K562 (cell line): ENCODE data around the gene APELA. TPM values are rescaled to one million over a fixed set of nuclear protein-coding genes. Genes with fewer than 3 reads are reported as not detected.

Experiments
- ATAC-seq: fragments of 200-7000 bp; cut with Tn5 transposase; 3 replicates; pipeline ENCODE4 v1.9.1; 2020; ENCODE audit warnings: moderate library complexity
- BruUV-seq: library from RNA; stranded (reverse); fragments of 400-500 nt; replicated peaks from 2 replicates; lab custom pipeline; 2021; lab: Mats Ljungman, UMichigan
- CTCF ChIA-PET: fragments of 300-600 bp; formaldehyde crosslinking; extraction: SDS; loops from one replicate; lab custom pipeline; 2021; ENCODE audit warnings: low intra/inter-chr PET ratio; lab: Yijun Ruan, JAX
- POLR2A ChIA-PET: fragments of 300-600, 350-650 bp; sonication (Branson Sonifier 250); formaldehyde crosslinking; extraction: SDS; loops from one replicate; lab custom pipeline; 2021; ENCODE audit warnings: antibody characterized with exemption, inconsistent platforms; lab: Yijun Ruan, JAX
- DNase-seq, 4 experiments: peaks; one replicate each; pipeline versions ENCODE4 v3.0.0 to v3.0.0-alpha.2; 2011 to 2018; ENCODE audit warnings: low spot score in 3 of 4, mixed read lengths in 3 of 4; ENCODE audit errors: extremely low read depth in 1 of 4
- FAIRE-seq: peaks from 2 replicates; lab custom pipeline; 2011; peaks lifted over from hg19 to GRCh38; lab: Jason Lieb, UNC
- H2AFZ ChIP-seq: 2 replicates; pipeline ENCODE4 v1.6.0; 2011; ENCODE audit warnings: low read depth, low read length, control low read depth, inconsistent platforms
- H3K27ac ChIP-seq: fragments of 200-600 bp; 3 replicates; pipeline ENCODE4 v1.8.0; 2011; ENCODE audit warnings: low read depth, mild to moderate bottlenecking, control low read depth, inconsistent platforms, low read length, moderate library complexity, mixed read lengths; ENCODE audit errors: extremely low read depth
- H3K27me3 ChIP-seq, 2 experiments: fragments of 300-600 bp in 1 of 2; 2 replicates in 1 of 2; 3 replicates in 1 of 2; pipeline versions ENCODE4 v1.6.0 to v1.8.0; 2011; ENCODE audit warnings: inconsistent platforms in 2 of 2, low read length in 2 of 2, mild to moderate bottlenecking in 1 of 2, mixed read lengths in 1 of 2, moderate library complexity in 1 of 2; ENCODE audit not compliant: control insufficient read depth in 2 of 2, insufficient read depth in 2 of 2
- H3K36me3 ChIP-seq: fragments of 300-600 bp; 3 replicates; pipeline ENCODE4 v1.8.0; 2011; ENCODE audit warnings: mild to moderate bottlenecking, low read length, inconsistent platforms; ENCODE audit not compliant: control insufficient read depth, insufficient read depth
- H3K4me1 ChIP-seq, 2 experiments: fragments of 200-600 bp in 1 of 2; replicated peaks in 1 of 2; 2 replicates in 1 of 2; 3 replicates in 1 of 2; pipeline versions ENCODE4 v1.5.1 to v1.8.0; 2011; ENCODE audit warnings: inconsistent platforms in 2 of 2, low read length in 2 of 2, mild to moderate bottlenecking in 1 of 2, mixed read lengths in 1 of 2, moderate library complexity in 1 of 2; ENCODE audit not compliant: control insufficient read depth in 2 of 2, insufficient read depth in 2 of 2
- H3K4me2 ChIP-seq: 2 replicates; pipeline ENCODE4 v1.6.1; 2011; ENCODE audit warnings: low read length, control low read depth, inconsistent platforms, mixed read lengths; ENCODE audit not compliant: insufficient read depth
- H3K4me3 ChIP-seq: fragments of 200-600 bp; sonication (generic), shearing (Covaris generic); 2 replicates; pipeline ENCODE4 v1.5.1; 2016; ENCODE audit warnings: control low read depth, inconsistent platforms
- H3K79me2 ChIP-seq: fragments of 200-600 bp; 3 replicates; pipeline ENCODE4 v1.8.0; 2011; ENCODE audit warnings: low read length, inconsistent platforms; ENCODE audit not compliant: control insufficient read depth, insufficient read depth
- H3K9ac ChIP-seq, 2 experiments: 2 replicates each; pipeline versions ENCODE4 v1.6.0 to v1.6.1; 2011; ENCODE audit warnings: low read depth in 2 of 2, low read length in 2 of 2, control low read depth in 1 of 2, inconsistent platforms in 1 of 2, mild to moderate bottlenecking in 1 of 2, mixed read lengths in 1 of 2; ENCODE audit not compliant: insufficient read depth in 1 of 2
- H3K9me1 ChIP-seq: one replicate; pipeline ENCODE4 v1.6.0; 2011; ENCODE audit warnings: inconsistent platforms, mild to moderate bottlenecking, low read length, moderate library complexity; ENCODE audit not compliant: control insufficient read depth, insufficient read depth
- H3K9me3 ChIP-seq: replicated peaks from 2 replicates; pipeline ENCODE4 v1.5.1; 2011; ENCODE audit warnings: low read depth, low read length, inconsistent platforms; ENCODE audit not compliant: control insufficient read depth, insufficient read depth
- H4K20me1 ChIP-seq: replicated peaks from 2 replicates; pipeline ENCODE4 v1.6.1; 2011; ENCODE audit warnings: low read length, inconsistent platforms, mixed read lengths; ENCODE audit not compliant: control insufficient read depth, insufficient read depth
- BCOR ChIP-seq: fragments of 450-650 bp; IDR thresholded peaks from 2 replicates; pipeline ENCODE4 v1.6.1; 2016
- NCOA1 ChIP-seq: fragments of 450-650 bp; IDR thresholded peaks from 2 replicates; pipeline ENCODE4 v1.6.1; 2016; ENCODE audit warnings: low read depth
- NFXL1 ChIP-seq: fragments of 450-650 bp; formaldehyde crosslinking; IDR thresholded peaks from 2 replicates; pipeline ENCODE4 v1.4.0; 2021; ENCODE audit warnings: mild to moderate bottlenecking
- SMC3 ChIP-seq: conservative IDR thresholded peaks from 2 replicates; pipeline ENCODE4 v1.6.1; 2011; ENCODE audit warnings: low read depth, low read length, improper control_type of control experiment; ENCODE audit not compliant: insufficient read depth
- ZC3H8 ChIP-seq: fragments of 450-650 bp; IDR thresholded peaks from 2 replicates; pipeline ENCODE4 v1.6.1; 2017
- ZSCAN32 ChIP-seq: fragments of 450-650 bp; formaldehyde crosslinking; IDR thresholded peaks from 2 replicates; pipeline ENCODE4 v1.4.0; 2020; ENCODE audit warnings: mild to moderate bottlenecking, moderate library complexity
- WGBS: fragments of 100-300 bp; shearing (Covaris generic); methylation state at CpG from one replicate; pipeline ENCODE4 v1.1.6; 2016; ENCODE audit warnings: low coverage, mixed read lengths; ENCODE audit not compliant: insufficient coverage; ENCODE audit errors: missing lambda C conversion rate; 5-methylcytosine and 5-hydroxymethylcytosine counted together
- in situ Hi-C: fragments of 300-500 bp; cut with MboI; formaldehyde crosslinking; loops from 4 replicates; pipeline ENCODE4 v1.15.0; 2018; ENCODE audit warnings: inconsistent platforms, mixed read lengths
- intact Hi-C: fragments of 100-400 bp; cut with micrococcal nuclease; formaldehyde crosslinking; loops from 2 replicates; pipeline ENCODE4 v1.14.2; 2022
- polyA plus RNA-seq, 8 experiments: library from polyadenylated mRNA; depleted of rRNA in 4 of 8; stranded (reverse) in 5 of 8; unstranded in 3 of 8; fragments of >200 nt; fragmentation: Nextera tagmentation in 2 of 8; fragmentation: Illumina TruSeq in 1 of 8; extraction: Ambion mirVana in 2 of 8; extraction: Trizol in 1 of 8; gene quantifications; 2 replicates each; pipeline versions ENCODE4 v1.2.1 to v1.2.3, GENCODE V29; 2011 to 2014; ENCODE audit warnings: inconsistent platforms in 1 of 8, missing spikeins in 1 of 8
- total RNA-seq, 7 experiments: library from RNA; depleted of rRNA in 6 of 7; stranded (reverse); fragments of >200 nt in 6 of 7; fragmentation: Illumina TruSeq in 2 of 7; extraction: Trizol in 2 of 7; gene quantifications; 2 replicates each; pipeline versions ENCODE4 v1.2.1 to v1.2.3, GENCODE V29; 2011 to 2021; ENCODE audit warnings: low replicate concordance in 1 of 7
- TF ChIP-seq, protein P1 (sequence below), 2 experiments: fragments of 200-800 bp in 1 of 2; sonication (Bioruptor generic) in 1 of 2; sonication (generic) in 1 of 2; formaldehyde crosslinking in 1 of 2; IDR thresholded peaks in 1 of 2; conservative IDR thresholded peaks in 1 of 2; 2 replicates each; pipeline versions ENCODE4 v1.5.0 to v1.6.1; 2016 to 2020; ENCODE audit warnings: missing compliant biosample characterization in 1 of 2, missing genetic modification characterization in 1 of 2, missing genetic modification reagents in 1 of 2
- TF ChIP-seq, protein P2 (sequence below): fragments of 450-650 bp; IDR thresholded peaks from 2 replicates; pipeline ENCODE4 v1.6.1; 2016; ENCODE audit warnings: mild to moderate bottlenecking, moderate library complexity

The APELA gene
- total and polyA plus RNA-seq, 9 of the 15 experiments (the other 6 are each of a cell fraction or from before 2014, with no cell fraction given), result not detected

DNA sequence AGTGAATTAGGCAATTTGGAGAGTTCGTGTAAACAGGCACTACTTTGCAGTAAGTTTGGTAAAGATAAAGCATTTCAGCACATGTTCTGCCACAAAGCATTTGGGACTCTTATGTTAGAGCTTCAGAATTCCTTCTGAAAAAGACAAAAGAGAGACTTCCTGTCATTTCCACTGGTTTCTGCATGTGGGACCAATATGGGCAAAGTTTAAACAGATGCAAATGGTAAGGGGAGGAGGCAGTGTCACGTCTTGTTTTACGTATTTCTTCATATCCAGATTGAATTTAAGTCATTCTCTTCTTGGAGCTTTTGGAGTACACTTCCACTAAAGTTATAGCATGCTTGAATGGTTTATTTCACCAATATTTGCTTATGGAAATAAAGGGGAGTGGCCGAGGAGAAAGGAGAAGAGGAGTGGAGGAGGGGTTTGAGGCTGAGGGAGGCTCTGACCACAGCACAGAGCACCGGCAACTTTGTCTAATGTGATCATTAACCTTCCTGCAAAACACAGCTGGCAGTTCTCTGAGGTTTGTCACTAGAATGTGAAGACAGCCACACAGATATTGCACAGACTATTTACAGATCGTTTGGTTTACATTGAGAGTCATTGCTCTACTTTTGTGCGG lies at the start of gene APELA (continued):
- TF ChIP-seq, protein P1, sequence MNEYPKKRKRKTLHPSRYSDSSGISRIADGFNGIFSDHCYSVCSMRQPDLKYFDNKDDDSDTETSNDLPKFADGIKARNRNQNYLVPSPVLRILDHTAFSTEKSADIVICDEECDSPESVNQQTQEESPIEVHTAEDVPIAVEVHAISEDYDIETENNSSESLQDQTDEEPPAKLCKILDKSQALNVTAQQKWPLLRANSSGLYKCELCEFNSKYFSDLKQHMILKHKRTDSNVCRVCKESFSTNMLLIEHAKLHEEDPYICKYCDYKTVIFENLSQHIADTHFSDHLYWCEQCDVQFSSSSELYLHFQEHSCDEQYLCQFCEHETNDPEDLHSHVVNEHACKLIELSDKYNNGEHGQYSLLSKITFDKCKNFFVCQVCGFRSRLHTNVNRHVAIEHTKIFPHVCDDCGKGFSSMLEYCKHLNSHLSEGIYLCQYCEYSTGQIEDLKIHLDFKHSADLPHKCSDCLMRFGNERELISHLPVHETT (CRISPR knock-in tag; conservative IDR thresholded peaks at IDR 0.05 in 1 of 2, IDR thresholded peaks at IDR 0.05 in 1 of 2), result no peak

DNA sequence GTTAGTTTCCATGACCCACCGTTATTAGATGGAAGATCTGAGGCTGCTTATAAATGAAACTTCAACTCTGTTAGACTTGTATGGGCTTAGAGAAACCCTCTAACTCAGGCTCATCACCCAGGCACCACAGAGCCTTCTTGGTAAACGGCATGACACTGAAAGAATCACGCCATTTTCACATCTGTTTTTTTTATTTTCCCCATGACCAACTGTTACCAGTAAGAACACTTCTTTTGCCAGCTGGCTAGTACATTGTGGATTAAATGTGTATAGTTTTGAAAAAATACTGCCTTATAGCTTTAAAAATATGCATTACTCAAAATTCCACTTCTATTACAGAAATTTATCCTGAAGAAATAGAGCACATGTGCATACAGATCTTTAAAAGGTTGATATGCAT lies 48.0 kb upstream of the APELA start:
- no peak overlapping the region for H3K4me2 ChIP-seq
- BruUV-seq, result no TSS peak
- FAIRE-seq (no peak), ATAC-seq (no peak), DNase-seq (no peak)
- WGBS, result 2% methylated on average over 3 of the region's 3 CpGs
- no peaks in the 10 kb centered on the region for H3K27me3 ChIP-seq
- in situ Hi-C loops, result no loop called here
- H3K9ac ChIP-seq, result no peak overlapping the region
- intact Hi-C loops, result no loop called here
- H2AFZ ChIP-seq, result no peak overlapping the region
- H3K9me1 ChIP-seq, result no peaks in the 10 kb centered on the region
- no peak overlapping the region for H3K27ac ChIP-seq
- ChIA-PET CTCF (no interaction called here), POLR2A (interaction anchor here (0.6 kb wide), 1 partner anchor 30 kb away, joined by 3 read pairs; no protein-coding TSS in a partner anchor)
- H3K4me3 ChIP-seq, result no peak overlapping the region
- H3K4me1 ChIP-seq, result no peaks in the 10 kb centered on the region
- H3K9me3 ChIP-seq, result no peaks in the 10 kb centered on the region
- H3K79me2 ChIP-seq, result no peaks in the 10 kb centered on the region
- no peaks in the 10 kb centered on the region for H3K36me3 ChIP-seq
- no peaks in the 10 kb centered on the region for H4K20me1 ChIP-seq
- TF ChIP-seq NCOA1, result no peak
- TF ChIP-seq, protein P2, sequence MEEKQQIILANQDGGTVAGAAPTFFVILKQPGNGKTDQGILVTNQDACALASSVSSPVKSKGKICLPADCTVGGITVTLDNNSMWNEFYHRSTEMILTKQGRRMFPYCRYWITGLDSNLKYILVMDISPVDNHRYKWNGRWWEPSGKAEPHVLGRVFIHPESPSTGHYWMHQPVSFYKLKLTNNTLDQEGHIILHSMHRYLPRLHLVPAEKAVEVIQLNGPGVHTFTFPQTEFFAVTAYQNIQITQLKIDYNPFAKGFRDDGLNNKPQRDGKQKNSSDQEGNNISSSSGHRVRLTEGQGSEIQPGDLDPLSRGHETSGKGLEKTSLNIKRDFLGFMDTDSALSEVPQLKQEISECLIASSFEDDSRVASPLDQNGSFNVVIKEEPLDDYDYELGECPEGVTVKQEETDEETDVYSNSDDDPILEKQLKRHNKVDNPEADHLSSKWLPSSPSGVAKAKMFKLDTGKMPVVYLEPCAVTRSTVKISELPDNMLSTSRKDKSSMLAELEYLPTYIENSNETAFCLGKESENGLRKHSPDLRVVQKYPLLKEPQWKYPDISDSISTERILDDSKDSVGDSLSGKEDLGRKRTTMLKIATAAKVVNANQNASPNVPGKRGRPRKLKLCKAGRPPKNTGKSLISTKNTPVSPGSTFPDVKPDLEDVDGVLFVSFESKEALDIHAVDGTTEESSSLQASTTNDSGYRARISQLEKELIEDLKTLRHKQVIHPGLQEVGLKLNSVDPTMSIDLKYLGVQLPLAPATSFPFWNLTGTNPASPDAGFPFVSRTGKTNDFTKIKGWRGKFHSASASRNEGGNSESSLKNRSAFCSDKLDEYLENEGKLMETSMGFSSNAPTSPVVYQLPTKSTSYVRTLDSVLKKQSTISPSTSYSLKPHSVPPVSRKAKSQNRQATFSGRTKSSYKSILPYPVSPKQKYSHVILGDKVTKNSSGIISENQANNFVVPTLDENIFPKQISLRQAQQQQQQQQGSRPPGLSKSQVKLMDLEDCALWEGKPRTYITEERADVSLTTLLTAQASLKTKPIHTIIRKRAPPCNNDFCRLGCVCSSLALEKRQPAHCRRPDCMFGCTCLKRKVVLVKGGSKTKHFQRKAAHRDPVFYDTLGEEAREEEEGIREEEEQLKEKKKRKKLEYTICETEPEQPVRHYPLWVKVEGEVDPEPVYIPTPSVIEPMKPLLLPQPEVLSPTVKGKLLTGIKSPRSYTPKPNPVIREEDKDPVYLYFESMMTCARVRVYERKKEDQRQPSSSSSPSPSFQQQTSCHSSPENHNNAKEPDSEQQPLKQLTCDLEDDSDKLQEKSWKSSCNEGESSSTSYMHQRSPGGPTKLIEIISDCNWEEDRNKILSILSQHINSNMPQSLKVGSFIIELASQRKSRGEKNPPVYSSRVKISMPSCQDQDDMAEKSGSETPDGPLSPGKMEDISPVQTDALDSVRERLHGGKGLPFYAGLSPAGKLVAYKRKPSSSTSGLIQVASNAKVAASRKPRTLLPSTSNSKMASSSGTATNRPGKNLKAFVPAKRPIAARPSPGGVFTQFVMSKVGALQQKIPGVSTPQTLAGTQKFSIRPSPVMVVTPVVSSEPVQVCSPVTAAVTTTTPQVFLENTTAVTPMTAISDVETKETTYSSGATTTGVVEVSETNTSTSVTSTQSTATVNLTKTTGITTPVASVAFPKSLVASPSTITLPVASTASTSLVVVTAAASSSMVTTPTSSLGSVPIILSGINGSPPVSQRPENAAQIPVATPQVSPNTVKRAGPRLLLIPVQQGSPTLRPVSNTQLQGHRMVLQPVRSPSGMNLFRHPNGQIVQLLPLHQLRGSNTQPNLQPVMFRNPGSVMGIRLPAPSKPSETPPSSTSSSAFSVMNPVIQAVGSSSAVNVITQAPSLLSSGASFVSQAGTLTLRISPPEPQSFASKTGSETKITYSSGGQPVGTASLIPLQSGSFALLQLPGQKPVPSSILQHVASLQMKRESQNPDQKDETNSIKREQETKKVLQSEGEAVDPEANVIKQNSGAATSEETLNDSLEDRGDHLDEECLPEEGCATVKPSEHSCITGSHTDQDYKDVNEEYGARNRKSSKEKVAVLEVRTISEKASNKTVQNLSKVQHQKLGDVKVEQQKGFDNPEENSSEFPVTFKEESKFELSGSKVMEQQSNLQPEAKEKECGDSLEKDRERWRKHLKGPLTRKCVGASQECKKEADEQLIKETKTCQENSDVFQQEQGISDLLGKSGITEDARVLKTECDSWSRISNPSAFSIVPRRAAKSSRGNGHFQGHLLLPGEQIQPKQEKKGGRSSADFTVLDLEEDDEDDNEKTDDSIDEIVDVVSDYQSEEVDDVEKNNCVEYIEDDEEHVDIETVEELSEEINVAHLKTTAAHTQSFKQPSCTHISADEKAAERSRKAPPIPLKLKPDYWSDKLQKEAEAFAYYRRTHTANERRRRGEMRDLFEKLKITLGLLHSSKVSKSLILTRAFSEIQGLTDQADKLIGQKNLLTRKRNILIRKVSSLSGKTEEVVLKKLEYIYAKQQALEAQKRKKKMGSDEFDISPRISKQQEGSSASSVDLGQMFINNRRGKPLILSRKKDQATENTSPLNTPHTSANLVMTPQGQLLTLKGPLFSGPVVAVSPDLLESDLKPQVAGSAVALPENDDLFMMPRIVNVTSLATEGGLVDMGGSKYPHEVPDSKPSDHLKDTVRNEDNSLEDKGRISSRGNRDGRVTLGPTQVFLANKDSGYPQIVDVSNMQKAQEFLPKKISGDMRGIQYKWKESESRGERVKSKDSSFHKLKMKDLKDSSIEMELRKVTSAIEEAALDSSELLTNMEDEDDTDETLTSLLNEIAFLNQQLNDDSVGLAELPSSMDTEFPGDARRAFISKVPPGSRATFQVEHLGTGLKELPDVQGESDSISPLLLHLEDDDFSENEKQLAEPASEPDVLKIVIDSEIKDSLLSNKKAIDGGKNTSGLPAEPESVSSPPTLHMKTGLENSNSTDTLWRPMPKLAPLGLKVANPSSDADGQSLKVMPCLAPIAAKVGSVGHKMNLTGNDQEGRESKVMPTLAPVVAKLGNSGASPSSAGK, result no peak
- TF ChIP-seq SMC3, result no peak
- no peak for TF ChIP-seq ZSCAN32 (CRISPR knock-in tag)
- TF ChIP-seq BCOR, result no peak
- TF ChIP-seq ZC3H8, result no peak
- TF ChIP-seq NFXL1, result no peak
